SH-SY5Y (cell line): ENCODE data around the gene PRDM11.

ENCODE experiments used
- GATA2 ChIP-seq: IDR thresholded peaks from 2 replicates; pipeline ENCODE4 v1.6.1; 2011; ENCODE audit warnings: mild to moderate bottlenecking, low read depth, low read length
- GATA3 ChIP-seq: IDR thresholded peaks from 2 replicates; pipeline ENCODE4 v1.6.1; 2011; ENCODE audit warnings: low read depth, mild to moderate bottlenecking, low read length, moderate library complexity

- TF ChIP-seq GATA3: no peak
- no peak for TF ChIP-seq GATA2
Observed at GRCh38 chr11:45178890-45179671, 32.6 kb downstream of the PRDM11 start.
